Colonic mucosa (tissue), 4 donors: ENCODE measurements around the gene IL36B. TPM values are rescaled to one million over a fixed set of nuclear protein-coding genes. Genes with fewer than 3 reads are reported as not detected.

Experiments used
- DNase-seq: peaks from one replicate; pipeline ENCODE4 v3.0.0-alpha.2; 2020
- H3K27ac ChIP-seq: fragments of 200-600 bp; one replicate; pipeline ENCODE4 v1.8.0; 2021
- H3K27me3 ChIP-seq: fragments of 200-600 bp; one replicate; pipeline ENCODE4 v1.8.0; 2021
- H3K36me3 ChIP-seq: fragments of 200-600 bp; one replicate; pipeline ENCODE4 v1.8.0; 2021
- H3K4me1 ChIP-seq: fragments of 200-600 bp; one replicate; pipeline ENCODE4 v1.8.0; 2021; ENCODE audit warnings: mild to moderate bottlenecking
- H3K4me3 ChIP-seq: fragments of 200-600 bp; one replicate; pipeline ENCODE4 v1.8.0; 2021
- H3K9ac ChIP-seq, 2 donors: one replicate each; pipeline ENCODE4 v1.7.0; 2013; ENCODE audit warnings: control low read depth in 2 of 2, low read depth in 2 of 2, low read length in 2 of 2
- H3K9me3 ChIP-seq: fragments of 200-600 bp; one replicate; pipeline ENCODE4 v1.8.0; 2021
- CTCF ChIP-seq: fragments of 200-600 bp; IDR thresholded peaks from one replicate; pipeline ENCODE4 v1.8.0; 2022; ENCODE audit warnings: antibody characterized with exemption, mild to moderate bottlenecking
- intact Hi-C: fragments of 100-400 bp; cut with DNase I; formaldehyde crosslinking; loops from one replicate; pipeline ENCODE4 v1.14.1; 2022
- total RNA-seq, 2 donors: library from RNA; stranded (reverse); fragmentation: NEBNext Ultra II Directional in 1 of 2; extraction: Animal tissue kit (Norgen Biotek cat#: 25700) in 1 of 2; gene quantifications; one replicate each; pipeline ENCODE4 v1.2.1, GENCODE V29; 2021
- donor health status: healthy.
- donor health status: DM: no; HTN: no; CAD: no.
- donor health status: DM: no; HTN: no; CAD: no.

The IL36B gene
- total RNA-seq, 2 donors from 2014 or later = not detected

DNA sequence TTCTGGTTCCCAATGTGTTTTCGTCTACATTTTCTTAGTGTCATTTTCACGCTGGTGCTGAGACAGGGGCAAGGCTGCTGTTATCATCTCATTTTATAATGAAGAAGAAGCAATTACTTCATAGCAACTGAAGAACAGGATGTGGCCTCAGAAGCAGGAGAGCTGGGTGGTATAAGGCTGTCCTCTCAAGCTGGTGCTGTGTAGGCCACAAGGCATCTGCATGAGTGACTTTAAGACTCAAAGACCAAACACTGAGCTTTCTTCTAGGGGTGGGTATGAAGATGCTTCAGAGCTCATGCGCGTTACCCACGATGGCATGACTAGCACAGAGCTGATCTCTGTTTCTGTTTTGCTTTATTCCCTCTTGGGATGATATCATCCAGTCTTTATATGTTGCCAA lies 67.6 kb downstream of the IL36B start:
- DNase-seq = no peak
- H3K27ac ChIP-seq = no peak overlapping the region
- no peaks in the 10 kb centered on the region for H3K9me3 ChIP-seq
- intact Hi-C loops = no loop called here
- no peaks in the 10 kb centered on the region for H3K36me3 ChIP-seq
- H3K4me1 ChIP-seq = no peaks in the 10 kb centered on the region
- no peak overlapping the region for H3K9ac ChIP-seq
- H3K4me3 ChIP-seq = no peak overlapping the region
- H3K27me3 ChIP-seq = no peaks in the 10 kb centered on the region
- no peak for TF ChIP-seq CTCF

GRCh38 chr2:112980537-112980936 lies 72.1 kb downstream of the IL36B start:
- no peaks in the 10 kb centered on the region for H3K4me1 ChIP-seq
- intact Hi-C loops = no loop called here
- no peak overlapping the region for H3K9ac ChIP-seq
- no peaks in the 10 kb centered on the region for H3K27me3 ChIP-seq
- no peaks in the 10 kb centered on the region for H3K9me3 ChIP-seq
- no peak for TF ChIP-seq CTCF
- no peak for DNase-seq
- H3K27ac ChIP-seq = no peak overlapping the region
- no peak overlapping the region for H3K4me3 ChIP-seq
- H3K36me3 ChIP-seq = no peaks in the 10 kb centered on the region

- no peaks in the 10 kb centered on the region for H3K27me3 ChIP-seq
- H3K4me3 ChIP-seq = no peak overlapping the region
- H3K9me3 ChIP-seq = no peaks in the 10 kb centered on the region
- DNase-seq = no peak
- H3K36me3 ChIP-seq = no peaks in the 10 kb centered on the region
- no peak overlapping the region for H3K27ac ChIP-seq
- H3K4me1 ChIP-seq = no peaks in the 10 kb centered on the region
- intact Hi-C loops = no loop called here
- no peak overlapping the region for H3K9ac ChIP-seq
- TF ChIP-seq CTCF = no peak
These were observed 72.9 kb downstream of the IL36B start for GRCh38 chr2:112979731-112980130.

- TF ChIP-seq CTCF = no peak
- no peak within 1 kb of the TSS for H3K9ac ChIP-seq
These were observed 75.1 kb downstream of the IL36B start, which contains the start of gene IL36G for GRCh38 chr2:112977559-112978056. TSS of gene IL36G (plus strand) at chr2:112978006. CDS start at chr2:112978639, 633 bp downstream.

More at GRCh38 chr2:112977559-112978056, 75.1 kb downstream of the IL36B start, which contains the start of gene IL36G:
- Histone ChIP-seq H3K27ac (no peak within 1 kb of the TSS), H3K4me3 (no peak within 1 kb of the TSS), H3K36me3 (no peaks in the 10 kb centered on the region), H3K27me3 (no peaks in the 10 kb centered on the region), H3K9me3 (no peaks in the 10 kb centered on the region), H3K4me1 (no peaks in the 10 kb centered on the region)
- intact Hi-C loops = no loop called here
- DNase-seq = no peak

Other genes starting within 250 kb of the IL36B start
- 1 to 10 TPM; 1.6 to 5.7 TPM for gene IL1B, start 216.1 kb downstream of the IL36B start, total RNA-seq
- under 1 TPM in 1 of 2 donors, not detected in 1; 0.99 TPM for gene IL37, start 141.7 kb downstream of the IL36B start, total RNA-seq
- gene IL36G, start 74.9 kb downstream of the IL36B start, total RNA-seq = under 1 TPM; 0.40 to 0.69 TPM
- not detected for gene IL36A, start 47.4 kb downstream of the IL36B start, total RNA-seq
- not detected for gene IL36RN, start 6.3 kb upstream of the IL36B start, total RNA-seq
- not detected for gene IL1F10, start 15.1 kb upstream of the IL36B start, total RNA-seq
- 1 to 10 TPM; 1.5 to 6.0 TPM for gene IL1RN, start 74.7 kb upstream of the IL36B start, total RNA-seq
- gene PSD4, start 121.1 kb upstream of the IL36B start, total RNA-seq = 10 to 100 TPM; 36.5 to 50.6 TPM
- gene PAX8, start 226.1 kb upstream of the IL36B start, total RNA-seq = 1 to 10 TPM; 1.1 to 1.9 TPM